Esophagus muscularis mucosa (tissue), 2 donors: Measurements from ENCODE around the gene CHPF2.

Experiments
- POLR2A ChIP-seq: fragments of 450-650 bp; IDR thresholded peaks from one replicate; pipeline ENCODE4 v1.6.1; 2017; ENCODE audit warnings: antibody characterized with exemption, moderate library complexity, mild to moderate bottlenecking, low read depth
- POLR2AphosphoS5 ChIP-seq, 2 donors: sonication (generic); formaldehyde crosslinking; IDR thresholded peaks; one replicate each; pipeline ENCODE4 v1.6.1; 2017; ENCODE audit warnings: antibody characterized with exemption in 2 of 2

- TF ChIP-seq POLR2A, result no peak
- TF ChIP-seq POLR2AphosphoS5 (IDR thresholded peaks at IDR 0.05), result no peak
Observed at GRCh38 chr7:151225948-151226510, 6.3 kb upstream of the CHPF2 start.
